ENCODE data around the gene ARHGEF28.

ARHGEF28 gene

DNA sequence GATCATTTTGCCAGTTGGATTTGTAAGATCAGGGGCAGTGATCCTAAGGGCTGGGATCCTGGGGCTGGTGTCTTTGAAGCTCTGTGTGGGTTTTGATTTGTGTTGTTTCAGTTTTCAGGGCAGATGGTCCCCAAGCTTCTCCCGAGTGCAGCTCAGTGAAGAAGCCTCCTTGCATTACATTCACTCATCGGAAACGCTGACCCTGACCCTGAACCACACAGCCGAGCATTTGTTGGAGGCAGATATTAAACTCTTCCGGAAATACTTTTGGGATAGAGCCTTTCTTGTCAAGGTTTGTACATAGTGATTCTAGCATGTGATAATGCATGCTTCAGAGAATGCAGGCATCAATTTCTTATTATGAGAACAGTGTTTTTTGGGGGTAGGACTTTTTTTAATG is 150.4 kb downstream of the ARHGEF28 start:
- DNase-seq (ENCODE audit: low read depth, low spot score) = no peak

DNA sequence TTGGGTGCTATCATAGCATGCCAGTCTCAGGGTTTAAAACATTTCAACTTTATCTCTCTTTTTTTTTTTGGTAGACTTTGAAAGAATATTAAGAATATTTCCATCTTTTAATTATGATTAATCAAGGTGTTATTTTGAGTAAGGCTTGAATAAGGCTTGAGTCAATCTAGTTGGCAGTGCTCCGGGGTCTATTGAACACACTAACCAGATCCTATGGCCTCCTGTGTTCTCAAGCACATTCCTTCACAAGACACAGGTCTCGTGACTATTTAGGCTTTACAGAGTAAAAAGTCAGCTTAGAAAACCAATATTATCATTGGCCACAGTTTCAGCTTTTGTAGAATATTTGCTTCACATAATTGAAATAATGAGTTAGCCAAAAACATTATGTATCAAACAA is 151.2 kb downstream of the ARHGEF28 start:
- no peak for DNase-seq (ENCODE audit: low read depth, low spot score)

- no peak for DNase-seq (ENCODE audit: low read depth, low spot score)
Measured at GRCh38 chr5:73780302-73781080, 154.5 kb downstream of the ARHGEF28 start.

- DNase-seq (ENCODE audit: low read depth, low spot score) = no peak
Measured at GRCh38 chr5:73781107-73781768, 155.2 kb downstream of the ARHGEF28 start.

- no peak for DNase-seq (ENCODE audit: low read depth, low spot score)
Measured at GRCh38 chr5:73783828-73784227, 157.8 kb downstream of the ARHGEF28 start.

GRCh38 chr5:73786043-73786831 is 160.2 kb downstream of the ARHGEF28 start:
- DNase-seq (ENCODE audit: low read depth, low spot score) = no peak

- no peak for DNase-seq (ENCODE audit: low read depth, low spot score)
Measured at GRCh38 chr5:73789851-73790281, 163.9 kb downstream of the ARHGEF28 start.

DNA sequence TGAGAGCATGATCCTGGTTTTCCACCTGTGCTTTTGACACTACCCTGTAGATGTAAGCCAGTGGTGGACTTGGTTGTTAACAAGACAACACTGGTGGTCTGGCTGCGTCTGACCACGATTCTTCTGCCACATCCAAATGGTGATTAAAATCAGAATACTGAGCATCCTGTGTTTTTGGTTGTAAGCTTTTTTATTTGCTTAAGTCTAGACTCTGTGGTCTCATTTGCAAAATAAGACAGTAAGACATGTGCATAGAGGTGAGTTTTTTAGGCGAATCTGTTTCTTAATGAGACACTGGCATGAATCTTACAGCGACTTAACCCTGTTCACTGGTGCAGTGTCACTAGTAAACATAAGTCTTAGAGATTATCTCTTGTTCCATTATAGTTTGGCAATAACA is 165.4 kb downstream of the ARHGEF28 start:
- no peak for DNase-seq (ENCODE audit: low read depth, low spot score)

DNA sequence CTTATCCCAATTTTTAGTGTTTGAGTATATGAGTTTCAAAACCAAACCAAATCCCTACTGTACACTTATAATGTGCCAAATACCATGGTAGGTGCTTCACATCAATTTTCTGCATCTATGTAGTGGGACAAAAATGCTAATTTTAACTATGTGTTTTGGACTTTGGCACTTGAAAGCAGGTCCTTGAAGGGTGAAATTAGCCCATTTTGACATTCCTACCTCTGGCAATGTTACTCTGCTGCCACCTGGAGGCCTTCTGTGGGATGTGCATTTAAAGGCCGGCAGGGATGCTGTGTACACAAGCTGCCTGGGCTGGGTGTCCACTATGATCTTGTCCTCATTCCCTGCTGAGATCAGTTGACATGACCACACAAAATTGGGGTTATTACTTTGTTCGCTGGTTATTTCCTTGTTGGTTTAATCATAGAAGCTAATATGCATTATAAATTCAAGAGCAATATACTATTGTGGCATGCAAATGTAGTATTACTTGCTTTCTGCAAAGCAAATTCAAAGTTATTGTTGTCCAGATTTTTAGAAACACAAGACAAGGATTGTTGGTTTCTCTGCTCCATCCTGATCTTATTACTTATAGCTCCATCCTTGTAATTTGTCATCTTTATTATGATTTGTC is 166.8 kb downstream of the ARHGEF28 start:
- DNase-seq (ENCODE audit: low read depth, low spot score) = peak; percentile 25

DNA sequence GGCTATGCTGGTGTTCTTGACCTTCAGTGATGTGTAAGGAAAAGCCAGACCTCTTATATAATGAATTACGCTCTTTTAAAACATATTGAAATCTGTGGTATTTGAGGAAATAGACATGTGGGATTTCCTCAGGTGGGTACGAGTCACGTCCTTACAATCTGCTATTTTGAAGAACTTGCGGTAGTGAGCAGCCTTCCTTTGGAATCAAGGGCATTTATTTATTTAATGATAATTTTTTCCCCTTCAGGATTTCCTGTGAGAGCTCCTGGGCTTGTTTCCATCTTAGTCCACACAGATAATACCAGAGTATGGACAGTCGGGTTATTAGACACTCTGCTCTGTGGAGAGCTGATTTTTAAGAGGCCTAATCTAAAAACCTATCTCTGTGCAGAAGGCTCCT is 167.9 kb downstream of the ARHGEF28 start:
- DNase-seq (ENCODE audit: low read depth, low spot score) = no peak

- no peak for DNase-seq (ENCODE audit: low read depth, low spot score)
Measured at GRCh38 chr5:73796164-73797131, 170.5 kb downstream of the ARHGEF28 start.

- DNase-seq (ENCODE audit: low read depth, low spot score) = no peak
Measured at GRCh38 chr5:73797132-73797510, 171.1 kb downstream of the ARHGEF28 start.

GRCh38 chr5:73799401-73799972 is 173.5 kb downstream of the ARHGEF28 start:
- DNase-seq (ENCODE audit: low read depth, low spot score) = no peak

- no peak for DNase-seq (ENCODE audit: low read depth, low spot score)
Measured at GRCh38 chr5:73801686-73802085, 175.7 kb downstream of the ARHGEF28 start.

DNA sequence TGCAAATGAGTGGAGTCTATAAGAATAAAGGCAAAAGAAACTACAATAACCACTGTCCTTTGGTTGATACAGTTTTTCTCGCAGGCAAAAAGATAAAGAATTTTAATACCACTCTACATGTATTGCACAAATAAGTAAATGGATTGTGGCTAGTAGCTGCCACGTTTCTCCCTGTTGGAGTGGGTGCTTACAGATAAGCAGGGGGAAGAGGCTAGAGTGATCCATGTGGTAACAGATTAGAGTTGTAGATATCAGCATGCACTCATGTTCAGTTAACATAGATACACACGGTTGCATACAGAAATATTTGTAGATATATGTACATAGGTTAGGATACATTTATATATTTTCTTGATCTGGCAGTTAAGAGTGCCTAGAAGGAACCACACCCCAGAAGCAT is 179.5 kb downstream of the ARHGEF28 start:
- DNase-seq (ENCODE audit: low read depth, low spot score) = no peak

DNA sequence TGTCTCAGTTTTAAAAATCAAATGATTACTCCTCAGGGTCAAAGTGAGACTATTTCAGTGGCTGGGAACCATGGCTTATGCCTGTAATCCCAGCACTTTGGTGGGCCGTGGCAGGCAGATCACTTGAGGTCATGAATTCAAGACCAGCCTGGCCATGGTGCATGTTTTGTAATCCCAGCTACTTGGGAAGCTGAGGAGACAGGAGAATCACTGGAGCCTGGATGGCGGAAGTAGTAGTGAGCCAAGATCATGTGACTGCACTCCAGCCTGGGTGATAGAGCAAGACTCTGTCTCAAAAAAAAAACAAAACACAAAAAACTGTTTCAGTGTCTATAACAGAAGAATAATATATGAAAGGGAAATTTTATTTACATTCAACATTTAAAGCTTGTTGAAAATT is 182.9 kb downstream of the ARHGEF28 start:
- no peak for DNase-seq (ENCODE audit: low read depth, low spot score)

- no peak for DNase-seq (ENCODE audit: low read depth, low spot score)
Measured at GRCh38 chr5:73810429-73810828, 184.4 kb downstream of the ARHGEF28 start.

GRCh38 chr5:73812457-73812856 is 186.5 kb downstream of the ARHGEF28 start:
- no peak for DNase-seq (ENCODE audit: low read depth, low spot score)

DNA sequence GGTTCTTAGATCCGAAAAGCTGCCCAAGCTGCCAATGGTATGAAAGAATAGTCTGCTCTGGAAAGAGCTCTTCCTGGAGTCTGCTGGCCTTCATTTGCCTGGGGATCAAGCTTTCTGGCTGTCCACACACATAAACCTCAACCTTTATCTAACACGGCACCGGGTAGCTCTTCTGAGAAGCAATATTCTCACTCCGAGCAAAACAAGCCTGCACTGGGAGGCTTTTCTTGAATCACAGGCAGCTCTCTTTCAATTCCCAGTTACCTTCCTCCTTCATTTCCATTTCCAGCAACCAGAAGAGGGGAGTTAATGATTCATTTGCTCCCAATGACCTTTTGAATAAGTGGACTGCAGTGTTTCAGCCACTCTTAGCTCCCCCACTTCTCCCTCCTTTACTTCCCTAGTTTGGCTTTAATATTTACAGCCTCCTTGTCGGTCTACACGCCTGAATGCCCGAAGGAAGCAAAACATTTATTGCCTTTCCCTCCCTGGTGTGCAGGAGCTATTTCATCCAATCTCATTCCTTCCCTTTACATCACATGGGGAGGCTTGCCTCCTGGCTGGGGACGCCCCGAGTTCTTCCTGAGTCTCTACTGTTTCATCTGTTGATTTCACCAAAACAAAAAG is 187.1 kb downstream of the ARHGEF28 start:
- no peak for DNase-seq (ENCODE audit: low read depth, low spot score)

DNA sequence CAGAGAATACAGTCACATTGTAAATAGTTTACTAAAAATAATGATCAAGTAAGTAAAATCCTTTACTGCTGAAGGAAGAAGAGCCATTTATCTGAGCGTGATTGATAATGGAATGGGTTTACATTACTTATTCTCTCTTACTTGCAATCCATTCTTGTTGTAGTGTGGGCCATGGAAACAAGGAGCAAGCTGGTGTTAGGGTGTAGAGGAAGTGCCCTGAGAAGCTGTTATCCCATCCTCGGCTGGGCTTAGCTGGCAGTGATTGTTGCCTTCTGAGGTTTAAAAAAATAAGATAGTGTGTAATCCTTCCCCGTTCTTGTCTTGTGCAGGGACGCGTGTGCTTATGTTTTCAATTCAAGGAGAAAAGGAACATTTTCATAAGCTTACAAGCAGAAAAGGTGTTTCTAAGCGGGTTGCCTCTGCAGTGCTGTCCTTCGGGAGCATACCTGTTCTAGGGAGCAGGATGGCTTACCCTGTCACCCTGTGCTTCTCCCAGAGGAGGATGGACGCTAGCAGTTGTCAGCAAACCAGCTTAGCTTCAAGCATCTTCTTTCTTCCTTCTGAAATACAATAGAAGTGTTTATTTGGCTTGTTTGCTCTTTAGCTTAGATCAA is 188.3 kb downstream of the ARHGEF28 start:
- no peak for DNase-seq (ENCODE audit: low read depth, low spot score)
